ENCODE measurements around the gene WAPL.

DNA sequence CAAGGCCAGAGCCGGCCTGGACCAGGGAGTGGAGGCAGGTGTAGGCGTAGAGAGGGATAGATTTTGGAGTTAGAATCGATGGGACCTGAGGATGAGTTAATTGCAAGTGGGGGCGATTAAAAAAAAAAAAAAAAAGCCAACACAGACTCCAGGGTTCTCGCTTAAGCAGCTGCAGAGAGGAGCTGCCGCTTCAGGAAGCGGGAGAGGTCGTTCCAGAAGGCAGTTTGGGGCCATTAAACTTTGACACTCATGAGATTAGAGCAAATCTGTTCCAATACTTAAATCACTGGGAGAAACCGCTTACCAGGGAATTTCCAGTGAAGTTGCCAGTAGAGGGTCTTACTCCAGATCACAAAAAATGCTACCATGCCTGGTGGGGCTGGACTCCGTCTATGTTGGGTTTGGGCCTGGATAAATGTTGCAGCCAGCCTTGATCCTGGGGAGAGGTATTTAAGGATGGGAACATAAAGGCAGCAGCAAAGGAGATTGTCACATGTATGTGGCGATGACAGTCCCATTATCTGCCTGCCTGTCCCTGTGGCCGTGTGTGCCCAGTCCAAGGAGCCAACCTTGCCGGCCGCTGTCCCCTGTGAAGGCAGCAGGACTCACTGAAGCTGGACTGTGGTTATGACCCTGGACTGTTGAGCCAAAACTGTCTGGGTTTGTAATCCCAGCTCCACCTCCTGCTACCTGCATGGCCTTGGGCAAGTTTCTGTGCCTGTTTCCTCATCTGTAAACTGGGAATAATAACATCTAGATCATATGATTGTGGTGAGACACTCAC lies 131.1 kb downstream of the WAPL start:
- TF ChIP-seq CTCF (IDR thresholded peaks at IDR 0.05; ENCODE audit: poor library complexity, severe bottlenecking) (no peak), EZH2 (IDR thresholded peaks at IDR 0.05; ENCODE audit: borderline replicate concordance, insufficient read depth, low read length, poor library complexity, severe bottlenecking) (no peak), EP300 (conservative IDR thresholded peaks at IDR 0.05; ENCODE audit: poor library complexity, severe bottlenecking) (no peak), POLR2AphosphoS5 (IDR thresholded peaks at IDR 0.05) (no peak), RAD21 (conservative IDR thresholded peaks at IDR 0.05) (no peak), TAF1 (IDR thresholded peaks at IDR 0.05; ENCODE audit: low read depth) (no peak), SMC3 (conservative IDR thresholded peaks at IDR 0.05; ENCODE audit: poor library complexity) (no peak), MXI1 (conservative IDR thresholded peaks at IDR 0.05; ENCODE audit: poor library complexity, severe bottlenecking) (no peak)
- TF ChIP-seq, protein P1, sequence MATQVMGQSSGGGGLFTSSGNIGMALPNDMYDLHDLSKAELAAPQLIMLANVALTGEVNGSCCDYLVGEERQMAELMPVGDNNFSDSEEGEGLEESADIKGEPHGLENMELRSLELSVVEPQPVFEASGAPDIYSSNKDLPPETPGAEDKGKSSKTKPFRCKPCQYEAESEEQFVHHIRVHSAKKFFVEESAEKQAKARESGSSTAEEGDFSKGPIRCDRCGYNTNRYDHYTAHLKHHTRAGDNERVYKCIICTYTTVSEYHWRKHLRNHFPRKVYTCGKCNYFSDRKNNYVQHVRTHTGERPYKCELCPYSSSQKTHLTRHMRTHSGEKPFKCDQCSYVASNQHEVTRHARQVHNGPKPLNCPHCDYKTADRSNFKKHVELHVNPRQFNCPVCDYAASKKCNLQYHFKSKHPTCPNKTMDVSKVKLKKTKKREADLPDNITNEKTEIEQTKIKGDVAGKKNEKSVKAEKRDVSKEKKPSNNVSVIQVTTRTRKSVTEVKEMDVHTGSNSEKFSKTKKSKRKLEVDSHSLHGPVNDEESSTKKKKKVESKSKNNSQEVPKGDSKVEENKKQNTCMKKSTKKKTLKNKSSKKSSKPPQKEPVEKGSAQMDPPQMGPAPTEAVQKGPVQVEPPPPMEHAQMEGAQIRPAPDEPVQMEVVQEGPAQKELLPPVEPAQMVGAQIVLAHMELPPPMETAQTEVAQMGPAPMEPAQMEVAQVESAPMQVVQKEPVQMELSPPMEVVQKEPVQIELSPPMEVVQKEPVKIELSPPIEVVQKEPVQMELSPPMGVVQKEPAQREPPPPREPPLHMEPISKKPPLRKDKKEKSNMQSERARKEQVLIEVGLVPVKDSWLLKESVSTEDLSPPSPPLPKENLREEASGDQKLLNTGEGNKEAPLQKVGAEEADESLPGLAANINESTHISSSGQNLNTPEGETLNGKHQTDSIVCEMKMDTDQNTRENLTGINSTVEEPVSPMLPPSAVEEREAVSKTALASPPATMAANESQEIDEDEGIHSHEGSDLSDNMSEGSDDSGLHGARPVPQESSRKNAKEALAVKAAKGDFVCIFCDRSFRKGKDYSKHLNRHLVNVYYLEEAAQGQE (IDR thresholded peaks at IDR 0.05; ENCODE audit: borderline replicate concordance) = no peak

Data from neural cell (in vitro differentiated cells).